GM23338 (cell line): ENCODE measurements around the gene C1orf21.

Experiments
- EZH2 ChIP-seq: fragments of 200-600 bp; sonication (generic); IDR thresholded peaks from one replicate; pipeline ENCODE4 v1.8.0; 2017; ENCODE audit warnings: antibody characterized with exemption, mild to moderate bottlenecking, low read depth; ENCODE audit not compliant: unreplicated experiment
- POLR2AphosphoS5 ChIP-seq: IDR thresholded peaks from 2 replicates; pipeline ENCODE4 v1.6.1; 2016; ENCODE audit warnings: antibody characterized with exemption, low read depth
- ZNF331 ChIP-seq: fragments of 250-450 bp; sonication (Bioruptor Pico); IDR thresholded peaks from 2 replicates; pipeline ENCODE4 v1.5.0; 2020; ENCODE audit warnings: low read depth, mild to moderate bottlenecking, moderate library complexity
- TF ChIP-seq, protein P1 (sequence below), 2 experiments: fragments of 200-600 bp in 1 of 2; sonication (generic) in 1 of 2; conservative IDR thresholded peaks; 2 replicates each; pipeline versions ENCODE4 v1.5.1 to v1.6.1; 2016 to 2017; ENCODE audit warnings: antibody characterized with exemption in 2 of 2, low read depth in 2 of 2, mild to moderate bottlenecking in 2 of 2, moderate library complexity in 1 of 2
- TF ChIP-seq, protein P2 (sequence below): IDR thresholded peaks from one replicate; pipeline ENCODE4 v1.6.1; 2018; ENCODE audit warnings: antibody characterized with exemption; ENCODE audit not compliant: unreplicated experiment

DNA sequence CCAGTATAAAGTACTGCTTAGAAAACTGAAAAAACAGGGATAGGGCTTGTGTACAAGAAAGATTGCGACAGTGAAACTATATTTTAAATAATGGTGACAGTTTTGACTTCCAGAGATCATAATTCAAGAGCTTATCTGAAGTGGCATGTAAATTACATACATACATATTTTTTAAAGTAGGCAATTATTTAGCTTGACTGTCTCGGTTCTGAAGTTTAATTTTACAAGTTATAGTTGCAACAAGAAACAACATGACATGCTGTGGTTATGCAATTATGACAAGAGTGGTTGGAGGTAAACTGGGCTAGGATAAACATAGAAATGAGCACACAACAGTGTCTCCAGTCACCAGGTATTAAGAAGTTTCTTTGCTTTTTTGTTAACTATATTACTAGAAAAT, 4.1 kb downstream of the C1orf21 start:
- TF ChIP-seq EZH2: no peak
- TF ChIP-seq ZNF331 (CRISPR knock-in tag): no peak
- TF ChIP-seq, protein P1, sequence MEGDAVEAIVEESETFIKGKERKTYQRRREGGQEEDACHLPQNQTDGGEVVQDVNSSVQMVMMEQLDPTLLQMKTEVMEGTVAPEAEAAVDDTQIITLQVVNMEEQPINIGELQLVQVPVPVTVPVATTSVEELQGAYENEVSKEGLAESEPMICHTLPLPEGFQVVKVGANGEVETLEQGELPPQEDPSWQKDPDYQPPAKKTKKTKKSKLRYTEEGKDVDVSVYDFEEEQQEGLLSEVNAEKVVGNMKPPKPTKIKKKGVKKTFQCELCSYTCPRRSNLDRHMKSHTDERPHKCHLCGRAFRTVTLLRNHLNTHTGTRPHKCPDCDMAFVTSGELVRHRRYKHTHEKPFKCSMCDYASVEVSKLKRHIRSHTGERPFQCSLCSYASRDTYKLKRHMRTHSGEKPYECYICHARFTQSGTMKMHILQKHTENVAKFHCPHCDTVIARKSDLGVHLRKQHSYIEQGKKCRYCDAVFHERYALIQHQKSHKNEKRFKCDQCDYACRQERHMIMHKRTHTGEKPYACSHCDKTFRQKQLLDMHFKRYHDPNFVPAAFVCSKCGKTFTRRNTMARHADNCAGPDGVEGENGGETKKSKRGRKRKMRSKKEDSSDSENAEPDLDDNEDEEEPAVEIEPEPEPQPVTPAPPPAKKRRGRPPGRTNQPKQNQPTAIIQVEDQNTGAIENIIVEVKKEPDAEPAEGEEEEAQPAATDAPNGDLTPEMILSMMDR (conservative IDR thresholded peaks at IDR 0.05; ENCODE audit: low read depth in 2 of 2): no peak
- no peak for TF ChIP-seq POLR2AphosphoS5
- TF ChIP-seq, protein P2, sequence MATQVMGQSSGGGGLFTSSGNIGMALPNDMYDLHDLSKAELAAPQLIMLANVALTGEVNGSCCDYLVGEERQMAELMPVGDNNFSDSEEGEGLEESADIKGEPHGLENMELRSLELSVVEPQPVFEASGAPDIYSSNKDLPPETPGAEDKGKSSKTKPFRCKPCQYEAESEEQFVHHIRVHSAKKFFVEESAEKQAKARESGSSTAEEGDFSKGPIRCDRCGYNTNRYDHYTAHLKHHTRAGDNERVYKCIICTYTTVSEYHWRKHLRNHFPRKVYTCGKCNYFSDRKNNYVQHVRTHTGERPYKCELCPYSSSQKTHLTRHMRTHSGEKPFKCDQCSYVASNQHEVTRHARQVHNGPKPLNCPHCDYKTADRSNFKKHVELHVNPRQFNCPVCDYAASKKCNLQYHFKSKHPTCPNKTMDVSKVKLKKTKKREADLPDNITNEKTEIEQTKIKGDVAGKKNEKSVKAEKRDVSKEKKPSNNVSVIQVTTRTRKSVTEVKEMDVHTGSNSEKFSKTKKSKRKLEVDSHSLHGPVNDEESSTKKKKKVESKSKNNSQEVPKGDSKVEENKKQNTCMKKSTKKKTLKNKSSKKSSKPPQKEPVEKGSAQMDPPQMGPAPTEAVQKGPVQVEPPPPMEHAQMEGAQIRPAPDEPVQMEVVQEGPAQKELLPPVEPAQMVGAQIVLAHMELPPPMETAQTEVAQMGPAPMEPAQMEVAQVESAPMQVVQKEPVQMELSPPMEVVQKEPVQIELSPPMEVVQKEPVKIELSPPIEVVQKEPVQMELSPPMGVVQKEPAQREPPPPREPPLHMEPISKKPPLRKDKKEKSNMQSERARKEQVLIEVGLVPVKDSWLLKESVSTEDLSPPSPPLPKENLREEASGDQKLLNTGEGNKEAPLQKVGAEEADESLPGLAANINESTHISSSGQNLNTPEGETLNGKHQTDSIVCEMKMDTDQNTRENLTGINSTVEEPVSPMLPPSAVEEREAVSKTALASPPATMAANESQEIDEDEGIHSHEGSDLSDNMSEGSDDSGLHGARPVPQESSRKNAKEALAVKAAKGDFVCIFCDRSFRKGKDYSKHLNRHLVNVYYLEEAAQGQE: no peak
